Thoracic aorta (tissue), 2 donors: ENCODE measurements around the gene AACS. TPM values are rescaled to one million over a fixed set of nuclear protein-coding genes. Genes with fewer than 3 reads are reported as not detected.

Experiments
- ATAC-seq: fragments of 150-250 bp; one replicate; pipeline ENCODE4 v1.8.0; 2017; ENCODE audit warnings: low read depth; ENCODE audit not compliant: insufficient number of reproducible peaks, low FRiP score
- DNase-seq: peaks from one replicate; pipeline ENCODE4 v3.0.0-alpha.2; 2020; ENCODE audit warnings: low spot score
- H3K27ac ChIP-seq, 2 donors: fragments of 200-600 bp; sonication (generic); 1 replicate in 1 of 2; 2 replicates in 1 of 2; pipeline ENCODE4 v1.5.1; 2016; ENCODE audit warnings: mild to moderate bottlenecking in 2 of 2, moderate library complexity in 2 of 2
- H3K27me3 ChIP-seq: fragments of 200-600 bp; sonication (generic); replicated peaks from 2 replicates; pipeline ENCODE4 v1.6.0; 2016; ENCODE audit warnings: mild to moderate bottlenecking; ENCODE audit not compliant: insufficient read depth
- H3K36me3 ChIP-seq: fragments of 200-600 bp; sonication (generic); one replicate; pipeline ENCODE4 v1.5.1; 2016
- H3K4me1 ChIP-seq, 2 donors: fragments of 200-600 bp; sonication (generic); 1 replicate in 1 of 2; 2 replicates in 1 of 2; pipeline versions ENCODE4 v1.5.1 to v1.6.0; 2016; ENCODE audit warnings: low read depth in 2 of 2, mild to moderate bottlenecking in 1 of 2; ENCODE audit not compliant: control insufficient read depth in 1 of 2
- H3K4me3 ChIP-seq: fragments of 200-600 bp; sonication (generic); 2 replicates; pipeline ENCODE4 v1.5.1; 2016; ENCODE audit warnings: mild to moderate bottlenecking
- H3K9me3 ChIP-seq: fragments of 200-600 bp; sonication (generic); 2 replicates; pipeline ENCODE4 v1.5.1; 2016
- CTCF ChIP-seq: fragments of 200-600 bp; sonication (generic); IDR thresholded peaks from one replicate; pipeline ENCODE4 v1.5.1; 2019; ENCODE audit warnings: antibody characterized with exemption
- total RNA-seq, 2 donors: library from RNA; depleted of rRNA; stranded (reverse); fragments of >200 nt; gene quantifications; one replicate each; pipeline versions ENCODE4 v1.1.0 to v1.2.3, GENCODE V29; 2016

The AACS gene
- total RNA-seq, 2 donors from 2014 or later: 14.1 to 14.7 TPM

GRCh38 chr12:125129591-125130255 lies 64.5 kb downstream of the AACS start:
- no peak for DNase-seq
- ATAC-seq: no peak
- Histone ChIP-seq H3K4me1 (peaks cover 4 to 17% of the 10 kb centered on the region in 2 donors), H3K9me3 (no peaks in the 10 kb centered on the region), H3K27ac (peak overlapping the region; percentile 38 to 46), H3K36me3 (no peaks in the 10 kb centered on the region), H3K27me3 (no peaks in the 10 kb centered on the region), H3K4me3 (peak overlapping the region; percentile 32)
- no peak for TF ChIP-seq CTCF

- H3K27ac ChIP-seq: no peak overlapping the region
- DNase-seq: no peak
- H3K9me3 ChIP-seq: no peaks in the 10 kb centered on the region
- no peaks in the 10 kb centered on the region for H3K27me3 ChIP-seq
- no peak for ATAC-seq
- no peaks in the 10 kb centered on the region for H3K36me3 ChIP-seq
- no peak for TF ChIP-seq CTCF
- H3K4me3 ChIP-seq: no peak overlapping the region
- peaks cover 4 to 17% of the 10 kb centered on the region in 2 donors for H3K4me1 ChIP-seq
Observed at GRCh38 chr12:125131958-125132357, 66.7 kb downstream of the AACS start.

- Histone ChIP-seq H3K9me3 (no peaks in the 10 kb centered on the region), H3K36me3 (no peaks in the 10 kb centered on the region), H3K27me3 (no peaks in the 10 kb centered on the region), H3K4me3 (no peak overlapping the region), H3K4me1 (peaks cover 4 to 17% of the 10 kb centered on the region in 2 donors), H3K27ac (no peak overlapping the region)
- ATAC-seq (no peak), DNase-seq (no peak)
- no peak for TF ChIP-seq CTCF
Observed at GRCh38 chr12:125132698-125133400, 67.6 kb downstream of the AACS start.

- DNase-seq (no peak), ATAC-seq (no peak)
- no peak for TF ChIP-seq CTCF
- Histone ChIP-seq H3K4me3 (no peak overlapping the region), H3K27ac (no peak overlapping the region), H3K36me3 (peaks cover 2% of the 10 kb centered on the region), H3K27me3 (no peaks in the 10 kb centered on the region), H3K9me3 (no peaks in the 10 kb centered on the region), H3K4me1 (peaks cover 4 to 13% of the 10 kb centered on the region in 2 donors)
Observed at GRCh38 chr12:125133616-125134015, 68.4 kb downstream of the AACS start.

- ATAC-seq: no peak
- Histone ChIP-seq H3K4me1 (peaks cover 0 to 3% of the 10 kb centered on the region in 2 donors), H3K27me3 (no peaks in the 10 kb centered on the region), H3K27ac (no peak overlapping the region), H3K4me3 (no peak overlapping the region), H3K36me3 (peaks cover 4% of the 10 kb centered on the region), H3K9me3 (no peaks in the 10 kb centered on the region)
- no peak for TF ChIP-seq CTCF
- no peak for DNase-seq
Observed at GRCh38 chr12:125134576-125134975, 69.3 kb downstream of the AACS start.
